ENCODE results near the gene POPDC3.

DNA sequence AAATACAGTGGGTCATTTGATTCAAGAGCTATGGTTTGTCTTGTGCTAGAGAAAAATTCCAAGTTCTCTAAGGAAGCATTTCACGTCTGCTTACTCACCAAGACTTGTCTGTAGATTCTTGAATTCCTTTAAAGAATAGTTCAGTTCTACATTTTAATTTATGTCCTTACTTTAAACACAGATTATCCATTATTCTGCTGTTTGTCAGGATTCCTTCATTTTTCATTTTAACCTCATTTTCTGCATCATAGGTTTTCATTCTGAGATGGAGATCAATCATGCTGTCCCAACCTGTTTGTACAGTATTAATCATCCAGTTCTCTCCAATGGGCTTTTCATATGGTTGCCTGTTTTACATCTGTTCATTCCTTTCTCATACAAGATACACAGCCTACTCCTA is 24.5 kb upstream of the POPDC3 start:
- TF ChIP-seq, protein P1, sequence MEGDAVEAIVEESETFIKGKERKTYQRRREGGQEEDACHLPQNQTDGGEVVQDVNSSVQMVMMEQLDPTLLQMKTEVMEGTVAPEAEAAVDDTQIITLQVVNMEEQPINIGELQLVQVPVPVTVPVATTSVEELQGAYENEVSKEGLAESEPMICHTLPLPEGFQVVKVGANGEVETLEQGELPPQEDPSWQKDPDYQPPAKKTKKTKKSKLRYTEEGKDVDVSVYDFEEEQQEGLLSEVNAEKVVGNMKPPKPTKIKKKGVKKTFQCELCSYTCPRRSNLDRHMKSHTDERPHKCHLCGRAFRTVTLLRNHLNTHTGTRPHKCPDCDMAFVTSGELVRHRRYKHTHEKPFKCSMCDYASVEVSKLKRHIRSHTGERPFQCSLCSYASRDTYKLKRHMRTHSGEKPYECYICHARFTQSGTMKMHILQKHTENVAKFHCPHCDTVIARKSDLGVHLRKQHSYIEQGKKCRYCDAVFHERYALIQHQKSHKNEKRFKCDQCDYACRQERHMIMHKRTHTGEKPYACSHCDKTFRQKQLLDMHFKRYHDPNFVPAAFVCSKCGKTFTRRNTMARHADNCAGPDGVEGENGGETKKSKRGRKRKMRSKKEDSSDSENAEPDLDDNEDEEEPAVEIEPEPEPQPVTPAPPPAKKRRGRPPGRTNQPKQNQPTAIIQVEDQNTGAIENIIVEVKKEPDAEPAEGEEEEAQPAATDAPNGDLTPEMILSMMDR (conservative IDR thresholded peaks at IDR 0.05 in 1 of 2, IDR thresholded peaks at IDR 0.05 in 1 of 2; ENCODE audit: extremely low read depth in 1 of 2, insufficient read depth in 1 of 2, low read depth in 1 of 2, low read length in 2 of 2), result no peak
- TF ChIP-seq EZH2 (IDR thresholded peaks at IDR 0.05; ENCODE audit: borderline replicate concordance, low read length), result no peak

Data from mammary epithelial cell (primary cell).